AG09309 (cell line): ENCODE results near the gene JARID2.

Source experiments
- DNase-seq: peaks from one replicate; pipeline ENCODE4 v3.0.0-alpha.2; 2010; ENCODE audit warnings: low read depth
- H3K4me3 ChIP-seq: 2 replicates; pipeline ENCODE4 v1.5.1; 2011; ENCODE audit warnings: mild to moderate bottlenecking, low read depth, low read length, moderate library complexity; ENCODE audit not compliant: control insufficient read depth
- TF ChIP-seq, protein P1 (sequence below): IDR thresholded peaks from 2 replicates; pipeline ENCODE4 v1.5.1; 2011; ENCODE audit warnings: mild to moderate bottlenecking, low read depth, low read length, inconsistent platforms; ENCODE audit not compliant: insufficient read depth, control insufficient read depth; ENCODE audit errors: missing control alignments

JARID2 gene

DNA sequence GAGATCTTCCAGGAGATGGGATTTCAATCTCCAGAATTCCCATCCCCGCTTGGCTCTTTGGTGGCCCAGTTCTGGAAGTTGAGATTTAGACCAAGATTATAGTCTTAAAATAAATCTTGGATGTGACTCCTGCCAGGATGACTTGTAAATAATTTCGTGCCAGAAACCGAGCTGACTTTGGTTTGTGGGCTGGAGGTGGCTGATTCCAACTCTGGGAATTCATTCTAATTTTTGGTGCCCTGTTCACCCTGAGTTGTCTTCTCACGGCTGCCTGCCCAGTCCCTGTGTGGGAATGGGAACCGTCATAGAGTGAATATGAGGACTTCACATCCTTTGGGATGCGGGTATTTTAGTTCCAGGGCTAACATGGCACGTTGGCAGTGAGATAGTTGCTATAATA is 64.8 kb downstream of the JARID2 start:
- TF ChIP-seq, protein P1, sequence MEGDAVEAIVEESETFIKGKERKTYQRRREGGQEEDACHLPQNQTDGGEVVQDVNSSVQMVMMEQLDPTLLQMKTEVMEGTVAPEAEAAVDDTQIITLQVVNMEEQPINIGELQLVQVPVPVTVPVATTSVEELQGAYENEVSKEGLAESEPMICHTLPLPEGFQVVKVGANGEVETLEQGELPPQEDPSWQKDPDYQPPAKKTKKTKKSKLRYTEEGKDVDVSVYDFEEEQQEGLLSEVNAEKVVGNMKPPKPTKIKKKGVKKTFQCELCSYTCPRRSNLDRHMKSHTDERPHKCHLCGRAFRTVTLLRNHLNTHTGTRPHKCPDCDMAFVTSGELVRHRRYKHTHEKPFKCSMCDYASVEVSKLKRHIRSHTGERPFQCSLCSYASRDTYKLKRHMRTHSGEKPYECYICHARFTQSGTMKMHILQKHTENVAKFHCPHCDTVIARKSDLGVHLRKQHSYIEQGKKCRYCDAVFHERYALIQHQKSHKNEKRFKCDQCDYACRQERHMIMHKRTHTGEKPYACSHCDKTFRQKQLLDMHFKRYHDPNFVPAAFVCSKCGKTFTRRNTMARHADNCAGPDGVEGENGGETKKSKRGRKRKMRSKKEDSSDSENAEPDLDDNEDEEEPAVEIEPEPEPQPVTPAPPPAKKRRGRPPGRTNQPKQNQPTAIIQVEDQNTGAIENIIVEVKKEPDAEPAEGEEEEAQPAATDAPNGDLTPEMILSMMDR = no peak
- DNase-seq = no peak

DNA sequence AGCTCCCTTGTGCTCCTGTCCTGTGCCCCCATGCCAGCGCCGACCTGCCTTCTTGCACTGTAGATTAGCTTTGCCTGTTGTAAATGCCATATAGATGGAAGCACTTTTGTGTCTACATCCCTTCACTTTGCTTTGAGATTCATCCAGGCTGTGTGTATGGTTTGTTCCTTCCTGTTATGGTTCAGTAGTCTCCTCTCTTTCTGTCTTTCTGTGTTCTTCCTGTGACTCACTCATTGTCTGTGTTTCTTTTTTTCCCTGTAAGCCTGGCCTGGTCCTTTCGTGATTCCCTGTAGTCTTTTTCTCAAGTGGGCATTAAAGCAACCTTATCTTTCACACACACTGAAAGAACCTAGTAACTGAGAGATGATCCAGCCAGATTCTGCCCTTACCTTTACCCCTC is 66.6 kb downstream of the JARID2 start:
- TF ChIP-seq, protein P1 = no peak
- DNase-seq = no peak
- H3K4me3 ChIP-seq = no peak overlapping the region

More for the DNA sequence above, 64.8 kb downstream of the JARID2 start:
- no peak overlapping the region for H3K4me3 ChIP-seq

DNA sequence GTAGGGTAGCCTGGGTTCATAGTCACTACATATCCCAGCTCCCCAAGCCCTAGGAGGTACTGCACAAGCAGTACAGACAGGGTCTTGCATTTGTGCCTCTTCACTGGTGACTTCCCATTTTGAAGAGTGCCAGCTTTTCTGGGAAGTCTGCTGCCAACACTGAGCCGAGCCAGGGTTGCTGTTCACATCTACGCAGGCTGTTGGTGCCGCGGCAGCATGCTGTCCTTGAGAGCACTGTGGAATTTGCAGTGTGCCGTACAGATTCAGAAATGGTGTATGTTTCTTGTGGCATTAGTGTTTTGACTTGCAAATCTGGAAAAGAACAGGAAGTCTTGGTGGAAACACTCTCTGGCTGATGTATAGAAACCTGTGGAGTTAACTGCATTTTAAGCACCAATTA is 67.5 kb downstream of the JARID2 start:
- no peak for DNase-seq
- TF ChIP-seq, protein P1 = no peak

DNA sequence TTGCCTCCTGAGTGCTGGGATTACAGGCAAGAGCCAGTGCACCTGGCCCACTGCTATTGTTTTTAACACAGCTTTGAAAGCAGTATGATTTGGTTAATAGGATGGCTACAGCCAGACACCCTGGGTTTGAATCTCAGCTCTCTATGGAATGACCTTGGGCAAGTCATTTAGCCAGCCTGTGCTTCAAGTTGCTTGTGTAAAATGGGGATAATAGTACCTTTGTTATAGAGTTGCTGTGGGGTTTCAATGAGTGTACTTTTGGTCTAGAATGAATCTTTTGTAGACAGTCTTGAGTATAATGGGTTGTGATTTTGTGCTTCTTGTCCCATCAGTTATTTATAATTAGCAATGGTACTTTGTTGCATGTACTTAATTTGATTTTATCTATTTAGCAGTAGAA is 70.9 kb downstream of the JARID2 start:
- no peak for DNase-seq
- TF ChIP-seq, protein P1 = no peak
- no peak overlapping the region for H3K4me3 ChIP-seq

More for the DNA sequence above, 67.5 kb downstream of the JARID2 start:
- H3K4me3 ChIP-seq = no peak overlapping the region

DNA sequence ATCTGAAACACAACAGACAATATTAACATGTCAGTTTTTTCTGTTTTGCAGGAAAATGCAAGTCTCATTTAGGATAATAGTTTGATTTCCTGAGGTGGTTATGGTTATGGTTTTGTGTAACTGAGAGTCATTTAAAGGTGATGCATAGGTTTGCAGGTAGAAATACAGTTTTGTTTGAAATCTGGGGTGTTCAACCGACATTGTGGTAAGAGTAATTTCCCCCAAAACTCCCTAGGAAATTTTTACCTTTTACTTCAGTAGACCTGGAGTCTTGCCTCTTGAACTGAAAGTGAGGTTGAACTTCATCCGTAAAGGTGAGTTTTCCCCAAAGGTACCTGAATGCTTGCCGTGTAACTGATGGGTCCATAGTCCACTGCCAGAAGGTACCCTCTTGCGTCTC is 71.4 kb downstream of the JARID2 start:
- TF ChIP-seq, protein P1 = no peak
- H3K4me3 ChIP-seq = no peak overlapping the region
- DNase-seq = no peak

DNA sequence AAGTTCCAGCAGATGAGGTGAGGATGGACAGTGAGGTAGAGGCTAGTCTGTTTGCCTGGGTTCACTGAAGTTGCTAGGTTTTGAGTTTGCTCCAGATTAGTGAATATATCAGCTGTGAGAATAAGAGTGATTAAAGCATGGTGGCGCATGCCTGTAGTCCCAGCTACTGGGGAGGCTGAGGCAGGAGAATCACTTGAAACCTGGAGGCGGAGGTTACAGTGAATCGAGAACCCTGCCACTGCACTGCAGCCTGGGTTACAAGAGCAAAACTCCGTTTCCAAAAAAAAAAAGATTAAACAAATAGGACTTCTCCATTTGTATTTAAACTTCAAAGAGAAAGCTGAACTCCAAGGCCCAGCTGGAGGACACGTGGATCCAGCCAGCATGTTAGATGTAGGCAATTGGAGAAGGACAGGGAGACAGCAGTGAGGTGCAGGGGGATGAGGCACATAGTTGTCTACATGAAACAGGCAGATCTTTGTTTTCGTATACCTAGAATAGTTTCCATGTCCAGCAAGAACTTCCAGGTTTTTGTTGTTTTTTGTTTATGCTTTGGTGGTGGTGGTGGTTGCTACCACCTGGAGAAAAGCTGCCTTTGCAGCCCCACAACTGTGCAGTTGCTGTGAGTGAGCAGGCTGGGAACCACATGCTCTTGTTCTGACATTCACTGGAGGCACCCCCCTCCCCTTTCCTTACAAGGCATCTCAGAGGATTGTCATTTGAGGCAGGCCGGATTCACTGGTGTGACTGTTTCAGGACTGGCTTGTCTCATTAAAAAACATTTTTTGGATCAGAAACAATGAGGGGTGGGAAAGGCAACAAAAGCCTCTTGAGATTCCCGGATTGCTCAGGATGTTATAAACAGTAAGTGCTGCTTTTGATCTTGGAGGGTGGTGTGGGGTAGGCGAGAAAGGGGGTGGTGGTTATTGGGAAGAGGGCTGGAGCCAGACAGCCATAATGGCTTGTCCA is 72.3 kb downstream of the JARID2 start:
- DNase-seq = no peak
- TF ChIP-seq, protein P1 = no peak
- H3K4me3 ChIP-seq = no peak overlapping the region
